ENCODE data around the gene KIF7.
"Not testable (repeated sequence)": the region's sequence is repeated elsewhere in the genome, so short reads cannot be mapped to it uniquely, and the experiment has no call there.

The KIF7 gene

DNA sequence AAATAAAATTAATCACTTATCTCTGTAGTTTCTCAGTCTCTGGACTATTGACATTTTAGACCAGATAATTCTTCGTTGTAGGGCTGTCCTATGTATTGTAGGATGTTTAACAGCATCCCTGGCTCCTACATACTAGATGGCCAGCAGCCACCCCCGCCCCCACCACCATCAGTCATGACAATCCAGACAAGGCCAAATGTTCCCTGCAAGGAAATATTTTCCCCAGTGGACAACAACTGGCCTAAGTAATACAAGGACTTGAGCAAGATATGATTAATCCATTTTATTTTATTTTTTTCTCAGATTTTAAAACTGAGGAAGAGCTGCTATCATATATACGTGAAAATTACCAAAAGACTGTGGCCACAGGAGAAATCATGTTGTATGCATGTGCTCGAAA lies 56.2 kb downstream of the KIF7 start:
- DNase-seq: no peak

DNA sequence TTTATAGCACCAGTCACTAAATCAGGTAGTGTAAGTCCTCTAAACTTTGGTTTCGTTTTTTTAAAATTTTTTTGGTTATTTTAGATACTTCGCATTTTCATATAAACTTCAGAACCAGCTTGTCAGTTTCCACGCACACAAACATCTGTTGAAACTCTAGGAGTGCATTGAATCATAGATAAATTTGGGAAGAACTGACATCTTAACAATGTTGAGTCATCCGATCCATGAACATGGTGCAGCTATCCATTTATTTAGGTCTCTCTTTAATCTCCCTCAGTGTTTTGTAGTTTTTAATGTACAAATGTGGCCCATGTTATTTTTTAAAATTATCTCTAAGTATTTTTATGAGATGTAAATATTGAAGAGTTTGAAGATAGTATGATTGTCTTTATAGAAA lies 62.2 kb downstream of the KIF7 start:
- no peak for DNase-seq

DNA sequence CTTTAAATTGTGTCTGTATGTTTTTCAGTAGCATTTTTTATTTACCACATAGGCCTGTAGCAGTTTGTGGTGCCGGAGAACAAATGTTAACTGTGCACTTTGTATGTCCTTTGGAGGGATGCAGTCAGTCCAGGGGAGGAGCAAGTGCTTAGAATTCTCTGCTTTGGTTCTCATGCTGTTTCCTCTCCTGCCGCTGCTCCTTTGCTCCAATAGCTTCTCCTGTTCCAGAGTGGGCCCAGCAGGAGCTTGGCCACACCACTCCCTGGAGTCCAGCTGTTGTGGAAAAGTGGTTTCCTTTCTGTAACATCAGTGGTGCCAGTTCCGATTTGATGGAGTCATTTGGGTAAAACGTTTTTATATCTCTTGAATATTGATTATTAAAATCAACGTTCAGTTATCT lies 63.4 kb downstream of the KIF7 start:
- no peak for DNase-seq

DNA sequence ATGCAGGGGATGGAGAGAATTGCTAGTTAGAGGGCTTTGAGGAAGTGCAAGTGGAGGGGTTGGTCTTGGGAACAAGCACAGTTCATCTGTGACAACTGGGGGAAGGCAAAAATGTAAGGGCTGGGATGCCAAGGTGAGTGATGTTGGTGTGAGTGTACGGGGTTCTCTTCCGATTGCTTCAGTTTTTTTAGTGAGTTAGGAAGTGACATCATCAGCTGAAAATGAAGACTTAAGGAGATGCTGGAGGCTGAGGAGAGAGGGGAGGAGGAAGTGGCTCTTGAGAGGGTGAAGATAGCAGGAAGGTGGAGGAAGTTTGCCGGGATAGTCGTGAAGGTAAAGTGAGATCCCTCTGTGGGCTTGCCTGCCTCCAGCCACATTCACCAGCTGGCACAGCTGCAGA lies 67.3 kb downstream of the KIF7 start:
- no peak for DNase-seq

DNA sequence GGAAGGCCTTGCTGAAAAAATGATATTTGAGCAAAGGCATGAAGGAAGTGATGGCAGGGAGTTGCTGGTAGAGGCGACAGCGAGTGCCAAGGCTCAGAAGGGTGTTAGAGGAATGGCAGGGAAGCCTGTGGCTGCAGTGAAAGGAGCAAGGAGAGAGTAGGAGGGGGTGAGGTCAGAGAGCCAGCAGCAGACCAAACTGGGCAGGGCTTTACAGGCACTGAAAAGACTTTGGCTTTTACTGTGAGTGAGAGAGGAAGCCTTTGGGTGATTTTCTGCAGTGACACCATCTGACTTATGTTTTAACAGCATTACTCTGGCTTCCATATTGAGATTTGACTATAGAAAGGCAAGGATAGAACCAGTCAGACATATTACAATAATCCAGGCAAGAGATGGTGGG lies 68.6 kb downstream of the KIF7 start:
- no peak for DNase-seq

DNA sequence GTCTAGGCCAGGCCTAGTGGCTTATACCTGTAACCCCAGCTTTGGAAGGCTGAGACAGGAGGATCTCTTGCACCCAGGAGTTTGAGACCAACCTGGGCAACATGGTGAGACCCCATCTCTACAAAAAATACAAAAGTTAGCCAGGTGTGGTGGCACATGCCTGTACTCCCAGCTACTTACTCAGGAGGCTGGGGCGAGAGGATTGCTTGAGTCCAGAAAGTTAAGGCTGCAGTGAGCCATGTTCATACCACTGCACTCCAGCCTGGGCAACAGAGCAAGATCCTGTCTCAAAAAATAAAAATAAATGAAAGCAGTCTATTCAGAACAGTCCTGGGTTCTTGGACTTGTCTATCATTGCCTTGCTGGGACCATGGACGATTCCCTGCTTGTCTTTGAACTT lies 74.5 kb downstream of the KIF7 start:
- DNase-seq: not testable (repeated sequence)

DNA sequence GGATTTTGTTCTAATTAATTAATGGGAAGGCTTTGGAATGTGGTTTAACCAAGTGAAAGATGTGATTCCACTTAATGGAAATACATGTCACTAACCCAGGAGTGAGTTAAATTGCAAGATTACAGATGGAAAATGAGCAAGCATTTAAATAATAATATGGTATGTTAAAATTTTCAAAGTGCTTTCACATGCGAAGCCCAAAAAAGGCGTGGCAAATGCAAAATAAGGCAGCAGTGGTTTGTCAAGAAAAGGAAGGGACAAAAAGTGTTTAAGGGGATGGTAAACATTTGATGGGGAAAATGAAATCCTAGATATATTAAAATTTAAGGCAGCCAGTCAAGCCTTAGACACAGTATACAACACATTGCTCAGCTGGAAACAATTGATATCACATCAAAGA lies 77.1 kb downstream of the KIF7 start:
- no peak for DNase-seq
